Measurements from ENCODE around the gene SORL1-AS1.
A peak's percentile ranks its signal among the peaks of the same experiment; 100 is the strongest.
"Not testable (repeated sequence)": the region's sequence is repeated elsewhere in the genome, so short reads cannot be mapped to it uniquely, and the experiment has no call there.

SORL1-AS1 gene

DNA sequence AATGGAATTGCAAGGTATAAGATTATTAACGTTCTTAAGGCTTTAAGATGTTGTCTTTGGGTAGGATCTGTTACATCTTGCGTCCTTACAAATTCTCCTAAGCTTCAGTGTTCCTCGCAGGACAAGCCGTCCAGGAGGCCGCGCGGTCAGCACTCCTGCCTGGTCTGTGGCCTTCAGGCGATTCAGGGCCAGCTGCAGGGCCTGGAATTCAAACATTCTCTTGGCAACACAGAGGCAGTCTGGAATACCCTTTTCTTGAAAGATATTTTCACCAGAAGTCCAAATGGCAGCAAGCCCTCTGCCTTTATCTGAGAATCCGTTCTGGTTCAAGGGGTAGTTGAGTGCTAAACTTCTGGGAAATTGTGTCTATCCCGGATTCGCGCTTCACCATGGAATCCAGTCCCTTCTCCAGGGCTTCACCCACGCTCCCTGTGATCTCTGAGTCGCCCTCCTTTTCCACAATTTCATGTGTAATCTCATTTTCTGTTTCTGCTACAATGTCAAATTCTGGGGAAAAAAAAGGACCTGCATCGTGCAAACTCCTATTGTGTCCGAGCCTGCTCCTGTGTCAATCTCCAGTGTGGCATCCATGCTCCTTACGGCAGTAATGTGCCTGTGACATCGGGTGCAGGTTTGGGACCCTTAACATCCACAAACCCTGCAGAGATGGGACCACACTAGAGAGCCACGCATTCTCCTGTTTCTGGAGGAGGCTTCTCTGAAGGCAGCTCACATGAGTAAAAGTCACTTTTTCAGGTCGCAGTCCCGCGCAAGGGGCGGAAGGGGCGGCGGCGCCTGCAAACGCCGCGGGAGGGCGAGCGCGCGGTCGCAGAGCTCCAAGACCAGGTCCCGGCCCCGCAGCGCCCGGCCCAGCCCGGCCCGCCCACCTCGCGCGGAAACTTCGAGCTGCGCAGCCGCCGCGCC, 26.0 kb downstream of the SORL1-AS1 start:
- DNase-seq = no peak

GRCh38 chr11:121425828-121426227, 26.9 kb downstream of the SORL1-AS1 start:
- no peak for DNase-seq

GRCh38 chr11:121422675-121423074, 30.1 kb downstream of the SORL1-AS1 start:
- no peak for DNase-seq

DNA sequence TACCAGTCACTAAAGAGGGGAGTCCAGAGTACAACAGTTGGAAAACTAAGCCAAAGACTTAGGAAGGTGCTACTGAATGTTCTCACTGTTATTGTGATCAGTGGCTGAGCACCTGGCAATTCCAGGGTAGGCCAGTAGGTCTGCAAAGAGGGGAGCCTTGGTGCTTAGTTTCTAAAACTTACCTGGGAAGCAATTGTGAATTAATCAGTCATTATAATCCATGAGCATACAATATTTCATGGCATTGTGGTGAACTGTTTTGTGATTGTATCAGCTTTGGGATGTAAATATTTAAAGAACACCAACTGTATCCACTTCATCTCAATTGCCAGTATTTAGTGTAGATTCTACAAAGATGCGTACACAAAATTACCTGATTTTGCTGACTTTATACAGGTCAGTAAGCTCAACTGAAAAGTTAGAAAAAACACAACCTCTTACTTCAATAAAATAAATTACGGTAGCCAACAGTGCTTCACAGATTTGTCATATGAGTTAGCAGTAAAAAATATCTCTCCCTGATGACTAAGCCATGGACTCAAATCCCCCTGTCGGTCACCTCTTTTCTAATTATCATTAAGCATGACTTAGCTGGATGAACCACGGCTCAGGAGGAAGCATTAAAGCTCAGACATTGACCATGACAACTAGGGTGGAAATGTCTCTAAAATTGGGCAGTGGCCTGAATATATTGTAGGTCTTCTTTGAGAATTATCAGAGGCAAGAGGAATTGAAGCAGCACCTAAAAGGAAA, 31.4 kb downstream of the SORL1-AS1 start:
- DNase-seq = peak; percentile 25

DNA sequence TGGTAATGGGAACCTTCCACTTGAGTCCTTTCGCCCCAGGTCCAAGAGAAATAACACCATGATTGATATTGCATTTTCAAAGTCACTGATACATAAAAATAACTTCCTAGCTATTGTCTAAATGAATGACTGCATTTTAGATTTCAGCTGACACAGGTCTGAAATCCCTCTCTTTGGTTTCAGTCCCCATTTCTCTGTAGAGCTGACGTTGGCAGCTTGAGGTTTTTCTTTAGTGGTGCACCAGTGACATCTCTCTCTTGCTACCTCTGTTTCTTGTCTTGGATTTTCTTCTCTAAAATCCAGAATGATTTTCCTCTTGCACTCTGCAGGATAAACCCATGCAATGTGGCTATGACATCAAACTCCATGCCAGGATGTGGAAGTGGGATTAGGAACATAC, 32.4 kb downstream of the SORL1-AS1 start:
- DNase-seq = no peak

GRCh38 chr11:121419836-121420235, 32.9 kb downstream of the SORL1-AS1 start:
- no peak for DNase-seq

GRCh38 chr11:121418625-121419114, 34.1 kb downstream of the SORL1-AS1 start:
- DNase-seq = peak; percentile 99

GRCh38 chr11:121417607-121418006, 35.2 kb downstream of the SORL1-AS1 start:
- DNase-seq = no peak

- DNase-seq = peak; percentile 100
These were observed 35.7 kb downstream of the SORL1-AS1 start for GRCh38 chr11:121417055-121417551.

DNA sequence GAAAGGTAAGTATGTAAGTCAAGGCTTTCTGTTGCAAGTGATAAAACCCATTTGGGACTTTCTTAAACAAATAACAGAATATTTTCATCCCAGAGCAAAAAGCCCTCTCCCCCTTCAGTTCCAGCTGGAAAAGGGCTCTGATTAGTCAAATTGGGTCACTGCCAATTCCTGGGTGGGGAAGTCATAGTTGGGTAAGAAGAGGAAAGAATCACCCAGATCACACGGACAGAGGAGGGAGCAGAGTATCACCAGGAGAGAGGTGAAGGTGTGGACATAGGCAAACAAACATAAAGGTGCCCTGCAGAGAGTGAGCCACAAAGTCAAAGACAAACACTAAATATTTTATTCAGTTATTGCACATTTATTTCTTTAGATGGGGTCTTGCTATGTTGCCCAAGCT, 36.9 kb downstream of the SORL1-AS1 start:
- DNase-seq = no peak

DNA sequence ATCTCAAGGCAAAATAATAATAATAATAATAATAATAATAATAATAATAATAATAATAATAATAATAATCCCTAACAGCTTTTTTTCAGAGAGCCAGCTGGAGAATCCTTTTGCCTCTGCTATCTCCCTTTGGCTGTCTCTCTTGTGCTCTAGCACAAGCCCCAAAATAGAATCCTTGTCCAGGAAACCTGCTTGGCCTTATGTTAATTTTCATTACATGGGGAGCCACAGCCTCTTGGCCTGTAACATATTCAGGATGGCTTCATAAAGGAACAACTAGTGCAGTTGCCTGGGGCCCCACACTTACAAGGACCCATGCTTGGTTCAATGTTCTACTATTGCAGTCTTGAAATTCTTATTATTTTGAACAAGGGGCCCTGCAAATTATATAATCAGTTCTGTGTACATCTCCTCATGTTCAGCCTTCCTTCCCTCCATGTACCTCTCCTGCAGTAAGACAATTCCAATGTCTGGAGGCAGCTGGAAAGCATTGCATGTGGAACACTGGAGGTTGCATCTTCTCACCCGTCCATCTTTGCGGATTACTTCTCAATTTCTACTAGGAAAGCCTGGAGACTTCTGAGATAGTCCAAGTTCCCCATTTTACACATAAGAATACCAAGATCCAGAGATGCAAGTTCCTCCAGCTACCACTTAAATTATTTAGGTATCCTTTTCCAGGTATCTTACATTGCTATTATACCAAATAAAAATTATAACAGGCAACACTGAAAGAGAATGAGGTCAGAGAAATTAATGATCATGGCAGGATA, 38.4 kb downstream of the SORL1-AS1 start:
- DNase-seq = peak; percentile 58

DNA sequence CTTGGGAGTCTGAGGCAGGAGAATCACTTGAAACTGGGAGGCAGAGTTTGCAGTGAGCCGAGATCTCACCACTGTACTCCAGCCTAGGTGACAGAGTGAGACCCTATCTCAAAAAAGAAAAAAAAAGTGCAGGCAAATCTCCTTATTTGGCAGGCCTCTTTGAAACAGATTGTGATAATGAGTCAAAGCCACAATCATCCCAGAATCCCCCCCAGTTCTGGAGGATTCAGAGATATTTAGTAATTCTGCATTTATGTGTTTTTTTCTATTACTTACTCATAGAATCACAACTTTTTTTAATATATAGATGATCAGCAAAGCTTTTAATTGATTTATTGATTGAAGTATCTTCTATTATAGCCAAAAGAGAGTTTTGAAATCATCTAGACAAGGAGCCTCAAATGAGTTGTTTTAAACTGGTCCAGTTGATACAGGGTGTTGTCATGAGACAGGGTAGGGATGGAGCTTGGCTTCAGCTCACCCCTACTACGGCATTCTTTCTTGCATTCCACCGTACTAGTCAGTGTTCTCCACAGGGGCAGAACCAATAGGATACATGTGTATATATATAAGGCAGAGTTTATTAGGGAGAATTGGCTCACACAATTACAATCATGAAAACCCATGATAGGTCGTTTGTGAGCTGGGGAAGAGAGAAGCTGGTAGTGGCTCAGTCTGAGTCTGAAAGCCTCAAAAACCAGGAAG, 39.9 kb downstream of the SORL1-AS1 start:
- DNase-seq = no peak

- DNase-seq = no peak
These were observed 40.7 kb downstream of the SORL1-AS1 start for GRCh38 chr11:121412000-121412587.

DNA sequence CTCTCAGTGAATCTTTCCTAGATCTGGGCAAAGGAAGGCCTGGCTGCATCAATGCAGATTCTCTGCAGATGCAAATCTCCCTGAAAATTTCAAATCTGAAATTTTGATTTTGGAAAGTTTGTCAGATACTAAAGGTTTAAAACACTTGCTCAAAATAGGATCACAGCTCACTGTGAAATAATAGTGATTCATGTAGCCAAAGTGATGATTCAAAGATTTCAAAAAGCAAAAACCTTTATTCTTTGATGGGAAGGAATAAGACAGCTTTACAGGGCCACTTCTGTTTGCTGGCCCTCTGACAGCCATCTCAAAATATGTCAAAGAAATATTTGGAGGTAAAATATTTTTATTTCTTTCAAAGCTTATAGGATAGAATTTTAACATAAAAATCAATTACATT, 41.4 kb downstream of the SORL1-AS1 start:
- DNase-seq = not testable (repeated sequence)

DNA sequence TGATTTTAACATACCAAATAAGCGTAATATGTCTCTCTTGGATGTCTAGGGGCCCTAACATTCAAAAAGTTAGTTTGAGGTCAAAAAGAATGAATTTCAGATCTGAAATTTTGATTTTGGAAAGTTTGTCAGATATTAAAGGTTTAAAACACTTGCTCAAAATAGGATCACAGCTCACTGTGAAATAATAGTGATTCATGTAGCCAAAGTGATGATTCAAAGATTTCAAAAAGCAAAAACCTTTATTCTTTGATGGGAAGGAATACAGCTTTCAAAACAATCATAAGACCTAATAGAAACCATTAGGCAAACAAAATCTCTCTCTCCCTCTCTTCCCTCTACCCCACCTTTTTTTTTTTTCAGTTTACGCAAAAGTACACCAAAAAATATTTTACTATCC, 42.7 kb downstream of the SORL1-AS1 start:
- DNase-seq = not testable (repeated sequence)

GRCh38 chr11:121408830-121409229, 43.9 kb downstream of the SORL1-AS1 start:
- DNase-seq = no peak

GRCh38 chr11:121406291-121406690, 46.5 kb downstream of the SORL1-AS1 start:
- DNase-seq = no peak

- peak; percentile 50 for DNase-seq
These were observed 47.1 kb downstream of the SORL1-AS1 start for GRCh38 chr11:121405646-121406045.

DNA sequence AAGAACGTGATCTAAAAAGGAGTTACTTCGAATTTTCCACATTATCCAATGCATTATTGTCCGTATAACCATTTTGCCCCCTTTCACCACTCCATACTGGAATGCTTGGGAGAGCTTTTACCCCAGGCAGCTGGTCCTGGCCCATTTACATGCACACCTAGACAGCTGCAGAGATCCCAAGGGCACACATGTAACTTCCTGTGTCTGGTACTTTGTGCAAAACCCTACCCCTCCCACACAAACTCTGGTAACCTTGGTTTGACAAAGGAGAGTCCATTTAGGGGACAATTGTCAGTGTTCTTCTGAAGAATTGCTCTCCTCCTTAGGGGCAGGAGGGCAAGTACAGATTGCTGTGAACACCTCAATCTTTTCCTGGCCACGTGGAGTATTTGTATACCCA, 58.0 kb downstream of the SORL1-AS1 start:
- no peak for DNase-seq

- DNase-seq = no peak
These were observed 58.9 kb downstream of the SORL1-AS1 start for GRCh38 chr11:121393855-121394254.

GRCh38 chr11:121391914-121392313, 60.9 kb downstream of the SORL1-AS1 start:
- no peak for DNase-seq

GRCh38 chr11:121389651-121390050, 63.1 kb downstream of the SORL1-AS1 start:
- no peak for DNase-seq

Measured in MV-4-11 (cell line).